Loucy (cell line): ENCODE measurements around the gene HIVEP2.

ENCODE experiments used
- CTCF ChIP-seq: fragments of 200-600 bp; sonication (generic); conservative IDR thresholded peaks from 2 replicates; pipeline ENCODE4 v1.5.1; 2014; ENCODE audit warnings: mild to moderate bottlenecking, antibody characterized with exemption, low read length
- EZH2phosphoT487 ChIP-seq: fragments of 200-600 bp; IDR thresholded peaks from 2 replicates; pipeline ENCODE4 v1.6.1; 2018; ENCODE audit warnings: antibody characterized with exemption, mild to moderate bottlenecking, moderate library complexity, borderline replicate concordance

DNA sequence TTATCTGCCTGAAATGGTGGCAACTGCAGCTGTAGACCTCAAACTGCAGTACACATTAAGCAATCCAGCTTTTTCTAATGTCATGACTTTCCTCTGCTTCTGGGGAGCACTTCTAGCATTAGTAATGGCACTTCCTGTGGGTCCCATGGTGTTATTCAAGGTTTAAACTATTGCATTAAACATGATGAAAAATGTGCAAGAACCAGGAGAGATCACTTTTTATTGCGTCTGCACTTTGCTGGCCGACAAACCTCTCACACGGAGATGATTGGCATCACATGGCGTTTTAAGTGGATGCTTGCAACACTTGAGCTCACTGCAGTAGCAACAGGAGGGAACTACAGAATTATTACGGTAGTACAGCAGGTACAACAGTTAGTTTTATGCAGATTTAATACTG, 148.4 kb downstream of the HIVEP2 start:
- TF ChIP-seq CTCF (no peak), EZH2phosphoT487 (no peak)
